Measurements from ENCODE around the gene PSME3IP1.

The PSME3IP1 gene

DNA sequence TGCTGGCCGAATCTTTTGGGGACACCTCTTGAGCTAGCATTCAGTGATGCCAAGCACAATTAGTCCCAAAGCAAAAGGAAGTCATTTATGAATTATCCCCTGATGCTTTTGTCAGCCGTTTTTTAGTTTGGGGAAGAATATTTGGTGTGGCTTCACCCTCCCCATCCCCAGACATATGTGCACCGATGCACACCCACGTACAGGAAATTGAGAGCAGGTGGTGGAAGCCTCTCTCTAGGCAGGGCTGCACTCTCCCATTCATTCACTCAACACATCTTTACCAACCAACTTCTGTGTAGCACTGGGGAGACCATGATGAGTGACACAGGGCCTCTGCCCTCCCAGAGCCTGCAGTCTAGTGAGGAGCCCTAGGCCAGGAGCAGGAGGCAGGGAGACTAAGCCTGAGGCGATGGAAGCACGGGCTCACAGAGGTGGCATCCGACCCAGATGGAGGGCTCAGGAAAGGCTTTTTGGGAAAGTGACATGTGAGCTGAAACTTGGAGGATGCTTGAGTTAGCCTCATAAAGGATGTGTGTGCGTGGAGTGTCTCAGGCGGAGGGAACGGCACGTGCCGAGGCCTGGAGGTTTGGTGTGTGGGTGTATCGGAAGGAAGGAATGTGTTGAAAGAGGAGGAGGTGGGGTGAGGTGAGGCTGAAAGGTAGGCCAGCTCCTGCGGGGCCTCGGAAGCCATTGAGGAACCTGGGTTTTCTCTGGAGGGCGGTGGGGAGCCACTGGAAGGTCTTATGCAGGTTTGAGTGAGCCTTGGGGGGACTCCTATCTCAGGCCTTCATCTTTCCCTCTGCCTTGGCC lies 43.8 kb downstream of the PSME3IP1 start:
- FAIRE-seq: no peak

- FAIRE-seq: no peak
Observed at GRCh38 chr16:57140931-57141668, 44.7 kb downstream of the PSME3IP1 start.

DNA sequence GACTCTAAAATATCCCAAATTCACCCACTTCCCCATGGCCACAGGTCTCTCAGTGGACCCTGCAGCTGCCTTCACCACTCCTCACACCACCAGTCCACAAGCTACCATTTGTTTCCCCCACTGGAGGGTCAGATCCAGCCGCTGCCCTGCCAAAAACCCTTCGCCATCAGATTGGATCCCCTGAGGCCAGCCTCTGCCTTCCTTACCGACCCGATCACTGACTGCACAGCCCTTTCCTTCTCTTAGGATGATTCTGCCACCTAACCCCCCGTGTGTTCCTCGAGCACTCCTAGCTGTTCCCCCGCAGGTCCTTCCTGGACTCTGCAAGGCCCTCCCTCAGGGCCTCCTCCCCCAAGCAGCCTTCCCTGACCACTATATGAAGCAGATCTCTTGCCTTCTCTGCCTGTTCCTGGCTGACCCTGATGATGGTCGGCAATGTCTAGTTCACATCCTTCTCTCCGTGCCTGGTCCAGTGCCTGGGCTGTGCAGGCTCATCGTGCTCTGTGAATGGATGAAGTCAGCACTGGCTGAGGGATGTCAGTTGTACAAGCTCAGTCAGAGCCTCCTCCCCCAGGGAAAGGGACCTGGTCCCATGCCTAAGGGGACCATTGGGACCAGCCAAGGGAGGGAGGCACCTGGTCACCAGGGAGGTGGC lies 47.4 kb downstream of the PSME3IP1 start:
- FAIRE-seq: no peak

DNA sequence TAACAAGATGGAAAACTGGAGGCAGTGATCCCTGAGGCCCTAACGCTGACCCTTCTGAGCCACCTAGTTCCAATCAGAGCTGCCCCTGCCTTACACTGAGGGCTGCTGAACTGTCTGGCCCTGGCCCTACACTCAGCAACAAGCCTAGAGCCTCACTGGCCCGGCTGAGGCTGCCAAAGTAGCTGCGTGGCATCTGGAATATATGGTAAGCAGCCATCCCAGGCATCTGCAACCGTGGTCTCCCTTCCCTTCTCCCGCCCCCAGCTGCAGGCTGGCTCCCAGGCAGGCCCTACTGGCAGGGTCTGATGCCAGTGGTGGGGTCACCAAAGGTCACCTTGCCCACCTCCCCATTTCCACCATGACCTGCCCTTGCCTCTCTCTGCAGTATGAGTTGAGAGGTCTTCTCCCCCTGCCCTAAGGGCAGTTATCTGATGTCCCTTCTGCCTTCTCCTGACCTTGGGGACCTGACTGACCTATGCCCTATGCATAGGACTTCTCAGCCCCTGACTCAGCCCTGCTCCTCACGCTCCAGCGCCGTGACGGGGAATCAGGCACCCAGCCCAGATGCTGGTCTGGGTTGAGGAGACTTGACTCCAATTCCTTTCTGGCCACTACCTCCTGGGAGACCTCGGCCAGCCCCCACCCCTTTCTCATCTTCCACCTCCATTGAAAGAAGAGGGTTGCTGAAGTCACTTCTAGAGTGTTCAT lies 48.1 kb downstream of the PSME3IP1 start:
- FAIRE-seq: no peak

GRCh38 chr16:57137043-57137442 lies 48.8 kb downstream of the PSME3IP1 start:
- no peak for FAIRE-seq

DNA sequence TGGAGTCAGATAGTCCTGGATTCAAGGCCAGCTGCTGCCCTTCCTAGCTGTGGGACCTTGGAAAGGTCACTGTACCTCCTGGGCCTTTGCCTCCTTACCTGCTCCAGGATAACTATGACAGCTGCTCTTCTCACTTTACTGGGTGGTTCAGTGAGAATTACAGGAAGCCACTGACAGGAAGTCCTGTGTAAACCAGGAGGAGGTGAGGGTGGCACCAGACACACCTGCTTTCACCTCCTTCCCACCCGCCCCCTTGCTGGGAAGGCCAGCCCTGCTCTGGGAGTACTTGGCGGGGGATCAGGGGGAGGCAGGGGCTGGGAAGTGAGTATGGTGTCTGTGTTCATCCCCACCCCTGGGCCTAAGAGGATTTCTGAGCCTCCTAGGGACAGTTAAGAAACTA lies 50.9 kb downstream of the PSME3IP1 start:
- no peak for FAIRE-seq

DNA sequence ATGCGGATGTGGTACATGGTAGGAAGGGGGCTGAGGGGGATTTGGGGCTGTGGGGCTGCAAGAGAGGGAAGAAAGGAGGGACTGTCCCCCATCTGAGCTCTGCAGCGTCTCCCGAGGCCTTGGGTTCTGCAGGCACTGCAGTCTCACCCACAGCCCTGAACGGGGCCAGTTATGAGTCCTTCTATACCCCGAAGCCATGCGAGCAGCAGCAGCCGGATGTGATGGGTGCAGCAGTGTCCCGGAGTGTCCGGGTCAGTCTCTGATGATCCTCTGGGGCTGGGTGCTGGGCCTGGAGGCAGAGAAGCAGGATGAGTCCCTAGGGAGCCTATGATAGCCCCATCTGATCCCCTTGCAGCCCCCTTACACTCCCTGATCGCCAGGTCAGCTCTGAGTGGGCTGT lies 52.0 kb downstream of the PSME3IP1 start:
- no peak for FAIRE-seq

DNA sequence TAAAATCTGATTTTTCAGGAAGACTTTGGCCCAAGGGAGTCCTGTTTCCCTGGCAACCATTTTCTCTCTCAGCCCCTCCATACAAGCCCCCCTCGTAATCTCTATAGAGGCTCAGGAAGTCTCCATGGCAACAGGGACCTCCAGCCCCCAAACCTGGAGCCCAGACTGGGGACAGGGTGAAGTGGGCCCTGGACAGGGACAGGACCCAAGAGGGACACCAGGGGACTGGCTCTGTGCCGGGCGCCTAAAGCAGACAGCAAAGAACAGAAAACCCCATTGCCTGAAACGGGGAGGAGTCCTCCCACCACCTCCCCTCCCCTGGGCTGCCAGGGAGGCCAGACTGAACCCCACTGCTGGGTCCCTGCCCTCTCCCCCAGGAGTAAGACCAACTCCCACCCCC lies 52.8 kb downstream of the PSME3IP1 start:
- FAIRE-seq: no peak

DNA sequence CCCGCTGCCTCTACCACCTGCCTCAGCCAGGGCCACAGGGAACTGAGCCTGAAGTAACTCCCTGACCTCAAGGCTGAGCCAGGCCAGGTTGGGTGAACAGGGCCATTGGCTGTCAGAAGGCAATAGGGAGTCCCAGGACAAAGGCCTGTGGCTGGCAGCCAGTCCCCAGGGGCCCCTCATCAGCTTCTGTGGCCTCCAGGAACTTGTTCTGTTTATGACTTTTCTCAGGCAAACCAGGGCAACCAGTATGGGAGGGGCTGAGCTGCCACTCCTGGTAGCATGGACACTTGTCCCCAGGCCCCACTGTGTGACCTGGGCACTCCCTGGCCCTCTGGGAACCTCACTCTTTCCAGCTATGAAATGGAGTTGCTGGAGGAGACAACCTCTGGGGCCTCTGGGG lies 53.4 kb downstream of the PSME3IP1 start:
- peak; percentile 31 for FAIRE-seq

DNA sequence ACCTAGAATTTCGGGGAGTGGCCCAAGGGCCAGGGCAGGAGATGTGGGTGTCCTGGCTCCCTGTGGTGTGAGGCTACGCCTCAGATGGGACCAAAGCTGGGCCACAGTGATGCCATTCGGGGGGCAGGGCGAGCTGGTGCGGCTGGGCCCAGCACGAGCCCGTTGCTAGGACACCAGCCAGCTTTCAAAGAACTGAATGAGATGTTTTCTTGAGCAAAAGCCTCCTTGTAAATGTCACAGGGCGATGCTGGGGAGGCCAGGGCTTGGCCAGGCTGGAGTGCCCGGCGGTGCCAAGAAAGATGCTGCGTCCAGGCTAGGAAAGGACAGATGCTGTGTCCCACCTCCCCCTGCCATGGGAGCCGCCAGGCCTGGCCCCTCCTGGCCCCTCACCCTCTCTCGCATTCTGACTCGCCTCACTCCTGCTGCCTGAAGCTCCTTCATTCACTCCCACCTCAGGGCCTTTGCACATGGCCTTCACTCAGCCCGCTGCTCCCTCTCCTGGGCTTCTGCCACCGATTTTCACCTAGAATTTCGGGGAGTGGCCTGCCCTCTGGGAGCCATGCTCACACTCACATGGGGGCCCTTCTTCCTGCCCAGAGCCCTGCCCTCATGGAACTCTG lies 54.4 kb downstream of the PSME3IP1 start:
- no peak for FAIRE-seq

DNA sequence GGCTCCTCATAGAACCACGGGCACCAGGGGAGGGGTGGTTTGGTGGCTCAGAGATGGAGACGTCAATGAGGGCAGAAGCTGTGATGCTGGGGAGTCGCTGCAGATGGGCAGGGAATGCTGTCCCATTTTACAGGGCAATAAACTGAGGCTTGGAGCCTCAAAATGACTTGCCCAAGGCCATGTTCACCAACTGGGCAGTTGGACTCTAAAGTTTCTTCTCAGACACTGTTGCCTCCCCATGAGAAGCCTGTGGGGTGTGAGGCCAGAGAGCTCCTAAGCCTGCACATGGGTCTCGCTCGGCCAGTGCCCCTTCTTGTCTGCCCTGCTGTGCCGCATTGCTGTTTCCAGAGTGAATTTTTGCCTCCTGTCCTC lies 54.9 kb downstream of the PSME3IP1 start:
- FAIRE-seq: no peak

DNA sequence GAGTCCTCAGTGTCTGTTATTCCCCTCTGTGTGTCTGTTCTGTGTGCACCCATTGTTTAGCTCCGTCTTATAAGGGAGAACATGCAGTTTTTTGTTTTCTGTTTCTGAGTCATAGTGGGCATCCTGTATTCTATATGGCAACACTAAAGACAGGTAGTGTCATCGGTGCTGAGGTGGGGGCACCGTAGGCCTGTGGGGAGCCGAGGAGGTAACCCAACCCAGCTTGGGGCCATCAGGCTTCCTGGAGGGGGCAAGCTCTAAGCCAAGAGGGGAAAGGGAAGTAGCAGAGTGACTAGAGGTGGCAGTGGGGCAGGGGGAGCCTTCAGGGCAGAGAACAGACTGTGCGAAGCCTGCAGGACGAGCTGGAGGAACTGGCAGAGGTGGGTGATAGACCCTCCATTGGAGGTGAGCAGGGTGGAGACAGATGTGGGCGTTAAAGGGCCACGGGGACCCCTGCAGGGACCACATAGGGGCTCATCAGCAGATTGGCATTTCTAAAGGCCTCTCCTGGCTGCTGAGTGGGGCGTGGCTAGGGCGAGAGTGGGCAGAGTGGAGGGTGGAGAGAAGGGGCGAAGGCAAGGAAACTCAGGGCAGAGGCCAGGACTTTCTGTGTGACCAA lies 57.0 kb downstream of the PSME3IP1 start:
- no peak for FAIRE-seq

GRCh38 chr16:57127836-57128235 lies 58.0 kb downstream of the PSME3IP1 start:
- no peak for FAIRE-seq

- FAIRE-seq: no peak
Observed at GRCh38 chr16:57127037-57127763, 58.6 kb downstream of the PSME3IP1 start.

GRCh38 chr16:57126411-57126810 lies 59.4 kb downstream of the PSME3IP1 start:
- FAIRE-seq: no peak

- no peak for FAIRE-seq
Observed at GRCh38 chr16:57125969-57126368, 59.9 kb downstream of the PSME3IP1 start.

DNA sequence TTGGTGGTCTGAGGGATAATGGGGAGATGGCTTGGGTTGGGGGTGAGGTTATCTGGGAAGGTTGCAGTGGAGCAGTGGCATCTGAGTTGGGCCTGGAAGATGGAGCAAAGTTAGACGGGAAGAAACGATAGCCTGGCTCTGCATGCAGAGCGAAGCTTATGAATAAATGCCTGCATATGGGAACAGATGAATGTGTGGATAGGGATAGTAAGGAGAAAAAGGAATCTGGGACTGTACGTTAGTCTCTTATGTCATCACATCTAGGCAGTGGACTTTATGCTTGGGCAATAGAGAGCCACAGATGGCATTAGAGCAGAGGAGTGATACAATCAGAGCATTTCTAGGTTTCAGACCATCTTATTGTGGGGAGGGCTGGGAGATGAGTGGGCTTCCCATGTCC lies 60.5 kb downstream of the PSME3IP1 start:
- FAIRE-seq: no peak

DNA sequence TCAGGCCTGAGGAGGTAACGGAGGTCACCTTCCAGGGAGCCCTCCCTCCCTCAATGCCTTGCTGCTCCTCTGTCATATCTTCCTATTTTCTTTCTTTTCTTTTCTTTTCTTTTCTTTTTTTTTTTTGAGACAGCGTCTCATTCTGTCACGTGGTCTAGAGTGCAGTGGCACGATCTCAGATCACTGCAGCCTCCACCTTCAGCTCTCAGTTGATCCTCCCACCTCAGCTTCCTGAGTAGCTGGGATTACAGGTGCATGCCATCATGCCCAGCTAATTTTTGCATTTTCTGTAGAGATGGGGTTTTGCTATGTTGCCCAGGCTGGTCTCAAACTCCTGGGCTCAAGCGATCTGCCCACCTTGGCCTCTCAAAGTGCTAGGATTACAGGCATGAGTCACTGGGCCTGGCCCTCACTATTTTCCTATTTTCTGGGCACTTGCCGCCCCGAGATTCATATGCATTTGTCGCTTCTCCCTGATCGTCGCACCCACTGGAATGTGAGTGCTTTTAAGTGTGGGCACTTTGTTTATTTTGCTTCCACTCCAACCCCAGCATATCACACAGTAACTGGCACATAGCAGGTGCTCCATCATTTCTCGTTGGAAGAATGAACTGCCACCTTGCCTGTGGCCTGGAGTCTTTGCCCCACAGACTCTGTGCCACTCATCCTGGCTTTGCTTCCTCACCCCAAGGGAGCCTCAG lies 61.7 kb downstream of the PSME3IP1 start:
- no peak for FAIRE-seq

GRCh38 chr16:57123216-57123973 lies 62.4 kb downstream of the PSME3IP1 start:
- no peak for FAIRE-seq

DNA sequence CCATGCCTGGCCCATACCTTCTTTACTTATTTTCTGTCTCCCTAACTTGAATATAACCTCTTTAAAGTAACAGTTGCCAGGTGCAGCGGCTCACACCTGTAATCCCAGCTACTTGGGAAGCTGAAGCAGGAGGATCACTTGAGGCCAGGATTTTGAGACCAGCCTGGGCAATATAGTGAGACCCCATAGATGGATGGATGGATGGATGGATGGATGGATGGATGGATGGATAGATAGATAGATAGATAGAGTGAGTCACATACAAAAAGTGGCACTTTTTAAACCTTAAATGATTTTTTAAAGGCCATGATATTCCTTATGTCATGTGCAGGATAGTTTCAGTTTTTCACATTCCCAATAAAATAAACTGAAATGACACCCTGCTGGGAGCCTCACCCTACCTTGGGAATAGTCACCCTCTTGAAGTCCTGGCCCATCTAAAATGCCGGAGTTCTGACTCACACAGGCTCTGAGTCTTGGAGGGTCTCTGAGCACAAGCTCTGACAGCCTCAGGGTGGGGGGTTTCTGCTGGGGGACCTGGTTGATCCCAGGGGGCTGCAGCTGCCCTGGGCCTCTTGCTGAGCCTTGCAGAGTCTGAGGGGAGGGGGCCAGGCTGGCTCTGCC lies 67.3 kb downstream of the PSME3IP1 start:
- no peak for FAIRE-seq
